NCI-H510A treated with DMSO at 0.1 percent for 48 hours (cell line): Measurements from ENCODE around the gene TLCD3A.
"Not testable (repeated sequence)": the region's sequence is repeated elsewhere in the genome, so short reads cannot be mapped to it uniquely, and the experiment has no call there.

ENCODE experiments used
- DNase-seq: peaks from one replicate; lab custom pipeline; 2025; lab: John Stamatoyannopoulos, UW

The TLCD3A gene

GRCh38 chr17:788551-788950 is 56.2 kb downstream of the TLCD3A start:
- DNase-seq = no peak

DNA sequence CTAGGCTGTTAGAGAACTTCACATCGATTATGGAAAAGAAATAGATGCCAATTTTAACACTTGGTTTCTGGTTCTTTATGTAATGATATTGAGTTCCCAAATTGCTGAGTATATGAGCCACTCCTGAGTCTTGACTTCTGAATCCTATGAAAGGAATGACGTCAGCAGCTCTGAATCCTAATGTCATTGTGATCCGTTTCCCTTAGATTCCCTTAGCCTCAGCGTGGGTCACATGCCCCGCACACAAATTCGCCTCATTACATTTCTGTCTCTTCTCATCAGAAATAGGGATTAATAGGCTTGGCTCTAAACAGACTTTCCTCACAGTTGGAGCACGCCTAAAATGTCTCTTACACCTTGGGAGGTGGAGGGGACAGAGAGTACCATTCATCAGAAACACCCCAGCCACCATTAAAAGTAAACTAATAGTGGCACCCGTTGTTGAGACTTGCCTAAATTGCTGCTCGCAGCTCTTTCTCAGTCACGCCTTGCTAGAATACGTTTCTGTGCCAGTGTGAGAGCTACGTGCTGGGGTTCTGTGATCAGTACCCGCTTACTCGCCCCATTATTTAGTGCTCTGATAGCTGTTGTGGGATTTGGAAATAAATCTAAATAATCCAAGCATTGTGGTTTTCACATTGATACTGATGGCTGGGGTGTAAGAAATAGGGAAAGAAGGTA is 56.9 kb downstream of the TLCD3A start:
- no peak for DNase-seq

- DNase-seq = not testable (repeated sequence)
Measured at GRCh38 chr17:789931-790873, 57.8 kb downstream of the TLCD3A start.

GRCh38 chr17:790874-791247 is 58.5 kb downstream of the TLCD3A start:
- not testable (repeated sequence) for DNase-seq

DNA sequence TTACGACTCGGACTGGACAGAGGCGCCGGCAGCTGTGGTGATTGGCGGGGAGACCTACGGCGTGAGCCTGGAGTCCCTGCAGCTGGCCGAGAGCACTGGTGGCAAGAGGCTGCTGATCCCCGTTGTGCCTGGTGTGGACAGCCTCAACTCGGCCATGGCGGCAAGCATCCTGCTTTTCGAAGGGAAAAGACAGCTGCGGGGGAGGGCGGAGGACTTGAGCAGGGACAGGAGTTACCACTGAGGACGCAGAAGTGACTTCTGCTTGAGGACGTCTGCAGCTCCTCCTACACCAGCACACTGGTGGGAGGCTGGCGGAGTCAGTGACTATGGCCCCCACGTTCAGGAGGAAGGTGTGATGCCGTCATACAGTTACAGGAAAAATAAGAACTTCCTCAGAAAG is 59.4 kb downstream of the TLCD3A start:
- no peak for DNase-seq

DNA sequence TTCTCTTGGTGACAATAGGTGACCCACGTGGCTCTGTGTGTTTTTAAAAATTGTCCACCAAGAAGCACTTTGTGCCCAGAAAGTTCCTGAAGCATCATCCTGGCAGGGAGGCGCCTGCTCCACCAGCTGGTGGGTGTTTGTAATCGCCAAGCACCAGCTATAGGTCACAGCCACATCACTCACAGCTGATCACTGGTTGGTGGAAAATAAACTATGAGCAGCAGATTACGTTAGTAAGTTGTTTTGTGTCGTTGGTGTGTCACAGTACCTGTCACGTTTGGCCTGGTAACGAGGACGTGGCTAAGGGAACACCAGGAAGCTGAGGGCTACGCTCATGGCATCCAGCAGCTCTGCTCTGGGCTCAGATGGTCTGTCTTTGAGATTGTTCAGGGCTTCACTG is 59.9 kb downstream of the TLCD3A start:
- DNase-seq = no peak
